AG09309 (cell line): ENCODE data around the gene YY1.

ENCODE experiments used
- DNase-seq: peaks from one replicate; pipeline ENCODE4 v3.0.0-alpha.2; 2010; ENCODE audit warnings: low read depth
- H3K4me3 ChIP-seq: 2 replicates; pipeline ENCODE4 v1.5.1; 2011; ENCODE audit warnings: mild to moderate bottlenecking, low read depth, low read length, moderate library complexity; ENCODE audit not compliant: control insufficient read depth
- CTCF ChIP-seq: IDR thresholded peaks from 2 replicates; pipeline ENCODE4 v1.5.1; 2011; ENCODE audit warnings: mild to moderate bottlenecking, low read depth, low read length, inconsistent platforms; ENCODE audit not compliant: insufficient read depth, control insufficient read depth; ENCODE audit errors: missing control alignments

Gene YY1

GRCh38 chr14:100213956-100214769 is 24.8 kb upstream of the YY1 start:
- DNase-seq, result no peak

GRCh38 chr14:100214770-100215083 is 24.2 kb upstream of the YY1 start:
- no peak for DNase-seq
- no peak for TF ChIP-seq CTCF
- peak overlapping the region; percentile 15; the same call in 1 of the 2 replicates for H3K4me3 ChIP-seq

More at GRCh38 chr14:100213956-100214769, 24.8 kb upstream of the YY1 start:
- peak overlapping the region; percentile 56 for H3K4me3 ChIP-seq
- no peak for TF ChIP-seq CTCF

- TF ChIP-seq CTCF, result no peak
- DNase-seq, result no peak
- H3K4me3 ChIP-seq, result no peak overlapping the region
These were observed 23.5 kb upstream of the YY1 start for GRCh38 chr14:100215330-100215885.

- no peak for TF ChIP-seq CTCF
- no peak overlapping the region for H3K4me3 ChIP-seq
- DNase-seq, result no peak
These were observed 19.7 kb upstream of the YY1 start for GRCh38 chr14:100219126-100219785.

- no peak for TF ChIP-seq CTCF
- no peak for DNase-seq
These were observed 17.3 kb upstream of the YY1 start for GRCh38 chr14:100221533-100222223.

More at GRCh38 chr14:100221533-100222223, 17.3 kb upstream of the YY1 start:
- H3K4me3 ChIP-seq, result peak overlapping the region; percentile 44
